ENCODE data around the gene CBLN2. TPM values are rescaled to one million over a fixed set of nuclear protein-coding genes. Genes with fewer than 3 reads are reported as not detected.
A peak's percentile ranks its signal among the peaks of the same experiment; 100 is the strongest.

CBLN2 gene
- total RNA-seq, 2 experiments from 2014 or later: not detected

- DNase-seq (no peak), ATAC-seq (no peak)
- intact Hi-C loops (cut with micrococcal nuclease): no loop called here
- H3K4me1 Mint-ChIP-seq (ENCODE audit: low read depth): peaks cover 6% of the 10 kb centered on the region
- H3K9me3 Mint-ChIP-seq: no peaks in the 10 kb centered on the region
- H3K27ac Mint-ChIP-seq: no peak overlapping the region
- ChIA-PET CTCF (no interaction called here), POLR2A (no interaction called here)
- no peak overlapping the region for H3K4me3 Mint-ChIP-seq
- H3K36me3 Mint-ChIP-seq (ENCODE audit: low read depth): no peaks in the 10 kb centered on the region
- H3K27me3 Mint-ChIP-seq: peaks cover 34% of the 10 kb centered on the region
- TF ChIP-seq, protein P1, sequence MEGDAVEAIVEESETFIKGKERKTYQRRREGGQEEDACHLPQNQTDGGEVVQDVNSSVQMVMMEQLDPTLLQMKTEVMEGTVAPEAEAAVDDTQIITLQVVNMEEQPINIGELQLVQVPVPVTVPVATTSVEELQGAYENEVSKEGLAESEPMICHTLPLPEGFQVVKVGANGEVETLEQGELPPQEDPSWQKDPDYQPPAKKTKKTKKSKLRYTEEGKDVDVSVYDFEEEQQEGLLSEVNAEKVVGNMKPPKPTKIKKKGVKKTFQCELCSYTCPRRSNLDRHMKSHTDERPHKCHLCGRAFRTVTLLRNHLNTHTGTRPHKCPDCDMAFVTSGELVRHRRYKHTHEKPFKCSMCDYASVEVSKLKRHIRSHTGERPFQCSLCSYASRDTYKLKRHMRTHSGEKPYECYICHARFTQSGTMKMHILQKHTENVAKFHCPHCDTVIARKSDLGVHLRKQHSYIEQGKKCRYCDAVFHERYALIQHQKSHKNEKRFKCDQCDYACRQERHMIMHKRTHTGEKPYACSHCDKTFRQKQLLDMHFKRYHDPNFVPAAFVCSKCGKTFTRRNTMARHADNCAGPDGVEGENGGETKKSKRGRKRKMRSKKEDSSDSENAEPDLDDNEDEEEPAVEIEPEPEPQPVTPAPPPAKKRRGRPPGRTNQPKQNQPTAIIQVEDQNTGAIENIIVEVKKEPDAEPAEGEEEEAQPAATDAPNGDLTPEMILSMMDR (IDR thresholded peaks at IDR 0.05): no peak
Measured at GRCh38 chr18:72542342-72542741, 1.8 kb downstream of the CBLN2 start.

- peaks cover 34% of the 10 kb centered on the region for H3K27me3 Mint-ChIP-seq
- ChIA-PET POLR2A (no interaction called here), CTCF (no interaction called here)
- no peak overlapping the region for H3K4me3 Mint-ChIP-seq
- no peaks in the 10 kb centered on the region for H3K36me3 Mint-ChIP-seq (ENCODE audit: low read depth)
- DNase-seq (peak; percentile 7), ATAC-seq (no peak)
- H3K27ac Mint-ChIP-seq: no peak overlapping the region
- peaks cover 6% of the 10 kb centered on the region for H3K4me1 Mint-ChIP-seq (ENCODE audit: low read depth)
- intact Hi-C loops (cut with micrococcal nuclease): no loop called here
- TF ChIP-seq, protein P1 (IDR thresholded peaks at IDR 0.05): no peak
- no peaks in the 10 kb centered on the region for H3K9me3 Mint-ChIP-seq
Measured at GRCh38 chr18:72541871-72542332, 2.2 kb downstream of the CBLN2 start.

DNA sequence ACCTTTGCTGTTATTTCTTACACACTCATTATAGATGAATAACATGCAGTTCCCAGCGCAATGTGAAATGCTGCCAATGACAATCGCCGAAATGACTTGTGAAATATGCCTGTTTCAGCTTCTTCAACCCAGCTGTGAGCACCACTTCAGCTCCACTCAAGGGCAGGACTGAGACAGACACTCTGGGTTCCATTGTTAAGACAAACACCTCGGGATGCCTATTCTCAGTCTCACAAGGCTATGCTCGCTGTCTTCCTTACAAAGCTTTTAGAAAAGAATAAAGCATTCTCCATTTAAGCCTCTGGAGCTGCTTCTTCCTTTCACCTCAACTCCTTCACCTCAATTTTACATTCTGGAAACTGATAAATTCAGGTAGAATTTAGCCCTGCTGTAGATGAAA is 4.2 kb downstream of the CBLN2 start:
- H3K27me3 Mint-ChIP-seq: peaks cover 26% of the 10 kb centered on the region
- TF ChIP-seq, protein P1 (IDR thresholded peaks at IDR 0.05): no peak
- intact Hi-C loops (cut with micrococcal nuclease): no loop called here
- ChIA-PET CTCF (no interaction called here), POLR2A (no interaction called here)
- DNase-seq (no peak), ATAC-seq (no peak)
- H3K4me3 Mint-ChIP-seq: no peak overlapping the region
- peaks cover 6% of the 10 kb centered on the region for H3K4me1 Mint-ChIP-seq (ENCODE audit: low read depth)
- H3K9me3 Mint-ChIP-seq: no peaks in the 10 kb centered on the region
- no peaks in the 10 kb centered on the region for H3K36me3 Mint-ChIP-seq (ENCODE audit: low read depth)
- H3K27ac Mint-ChIP-seq: no peak overlapping the region

GRCh38 chr18:72530622-72531021 is 13.5 kb downstream of the CBLN2 start:
- ChIA-PET POLR2A (no interaction called here), CTCF (no interaction called here)
- DNase-seq (no peak), ATAC-seq (no peak)
- H3K4me1 Mint-ChIP-seq (ENCODE audit: low read depth): no peaks in the 10 kb centered on the region
- no peaks in the 10 kb centered on the region for H3K27me3 Mint-ChIP-seq
- H3K4me3 Mint-ChIP-seq: no peak overlapping the region
- intact Hi-C loops (cut with micrococcal nuclease): no loop called here
- TF ChIP-seq, protein P1 (IDR thresholded peaks at IDR 0.05): no peak
- H3K9me3 Mint-ChIP-seq: no peaks in the 10 kb centered on the region
- no peak overlapping the region for H3K27ac Mint-ChIP-seq
- no peaks in the 10 kb centered on the region for H3K36me3 Mint-ChIP-seq (ENCODE audit: low read depth)

GRCh38 chr18:72504866-72505265 is 39.3 kb downstream of the CBLN2 start:
- CTCF ChIA-PET: no interaction called here
- TF ChIP-seq, protein P1 (IDR thresholded peaks at IDR 0.05): no peak
- ATAC-seq: no peak
- no peaks in the 10 kb centered on the region for H3K27me3 Mint-ChIP-seq
- POLR2A ChIA-PET: no interaction called here
- H3K4me3 Mint-ChIP-seq: no peak overlapping the region
- no peaks in the 10 kb centered on the region for H3K36me3 Mint-ChIP-seq (ENCODE audit: low read depth)
- DNase-seq: no peak
- intact Hi-C loops (cut with micrococcal nuclease): no loop called here
- no peaks in the 10 kb centered on the region for H3K9me3 Mint-ChIP-seq
- no peak overlapping the region for H3K27ac Mint-ChIP-seq
- H3K4me1 Mint-ChIP-seq (ENCODE audit: low read depth): no peaks in the 10 kb centered on the region

All from activated CD8-positive, alpha-beta T cell treated with anti-CD3 and anti-CD28 coated beads for 36 hours (primary cell).